ENCODE results near the gene CKB.

The CKB gene

DNA sequence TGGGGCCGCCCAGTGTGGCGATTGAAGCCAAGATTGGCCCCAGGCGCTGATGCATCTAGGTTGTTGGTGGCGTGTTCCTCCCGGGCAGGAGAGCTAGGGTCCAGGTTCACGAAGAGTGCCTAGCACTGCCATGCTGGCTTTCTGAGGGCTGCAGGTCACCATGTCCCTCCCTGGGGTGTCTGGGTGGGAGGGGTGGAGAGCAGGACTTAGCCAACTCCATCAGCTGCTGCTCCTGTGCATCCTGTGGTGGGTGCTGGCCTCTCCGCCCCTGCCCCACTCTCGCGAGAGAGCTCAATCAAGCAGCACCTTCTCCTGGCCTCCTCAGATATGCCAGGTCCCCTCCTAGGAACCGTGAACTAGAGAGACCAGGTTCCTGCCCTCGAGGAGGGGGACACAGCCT, 8.2 kb upstream of the CKB start:
- TF ChIP-seq TAF1 (IDR thresholded peaks at IDR 0.05; ENCODE audit: borderline replicate concordance, insufficient read depth, low read length) (no peak), FOXP2 (optimal IDR thresholded peaks at IDR 0.05; ENCODE audit: borderline replicate concordance, extremely low read depth, extremely low read length, insufficient read depth) (no peak), SIN3A (IDR thresholded peaks at IDR 0.05; ENCODE audit: borderline replicate concordance, insufficient read depth, low read length) (no peak), POLR2AphosphoS5 (IDR thresholded peaks at IDR 0.05; ENCODE audit: low read depth, low read length) (no peak)
- TF ChIP-seq, protein P1, sequence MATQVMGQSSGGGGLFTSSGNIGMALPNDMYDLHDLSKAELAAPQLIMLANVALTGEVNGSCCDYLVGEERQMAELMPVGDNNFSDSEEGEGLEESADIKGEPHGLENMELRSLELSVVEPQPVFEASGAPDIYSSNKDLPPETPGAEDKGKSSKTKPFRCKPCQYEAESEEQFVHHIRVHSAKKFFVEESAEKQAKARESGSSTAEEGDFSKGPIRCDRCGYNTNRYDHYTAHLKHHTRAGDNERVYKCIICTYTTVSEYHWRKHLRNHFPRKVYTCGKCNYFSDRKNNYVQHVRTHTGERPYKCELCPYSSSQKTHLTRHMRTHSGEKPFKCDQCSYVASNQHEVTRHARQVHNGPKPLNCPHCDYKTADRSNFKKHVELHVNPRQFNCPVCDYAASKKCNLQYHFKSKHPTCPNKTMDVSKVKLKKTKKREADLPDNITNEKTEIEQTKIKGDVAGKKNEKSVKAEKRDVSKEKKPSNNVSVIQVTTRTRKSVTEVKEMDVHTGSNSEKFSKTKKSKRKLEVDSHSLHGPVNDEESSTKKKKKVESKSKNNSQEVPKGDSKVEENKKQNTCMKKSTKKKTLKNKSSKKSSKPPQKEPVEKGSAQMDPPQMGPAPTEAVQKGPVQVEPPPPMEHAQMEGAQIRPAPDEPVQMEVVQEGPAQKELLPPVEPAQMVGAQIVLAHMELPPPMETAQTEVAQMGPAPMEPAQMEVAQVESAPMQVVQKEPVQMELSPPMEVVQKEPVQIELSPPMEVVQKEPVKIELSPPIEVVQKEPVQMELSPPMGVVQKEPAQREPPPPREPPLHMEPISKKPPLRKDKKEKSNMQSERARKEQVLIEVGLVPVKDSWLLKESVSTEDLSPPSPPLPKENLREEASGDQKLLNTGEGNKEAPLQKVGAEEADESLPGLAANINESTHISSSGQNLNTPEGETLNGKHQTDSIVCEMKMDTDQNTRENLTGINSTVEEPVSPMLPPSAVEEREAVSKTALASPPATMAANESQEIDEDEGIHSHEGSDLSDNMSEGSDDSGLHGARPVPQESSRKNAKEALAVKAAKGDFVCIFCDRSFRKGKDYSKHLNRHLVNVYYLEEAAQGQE (IDR thresholded peaks at IDR 0.05; ENCODE audit: insufficient read depth in 1 of 2, low read depth in 2 of 2, low read length in 2 of 2) = no peak

DNA sequence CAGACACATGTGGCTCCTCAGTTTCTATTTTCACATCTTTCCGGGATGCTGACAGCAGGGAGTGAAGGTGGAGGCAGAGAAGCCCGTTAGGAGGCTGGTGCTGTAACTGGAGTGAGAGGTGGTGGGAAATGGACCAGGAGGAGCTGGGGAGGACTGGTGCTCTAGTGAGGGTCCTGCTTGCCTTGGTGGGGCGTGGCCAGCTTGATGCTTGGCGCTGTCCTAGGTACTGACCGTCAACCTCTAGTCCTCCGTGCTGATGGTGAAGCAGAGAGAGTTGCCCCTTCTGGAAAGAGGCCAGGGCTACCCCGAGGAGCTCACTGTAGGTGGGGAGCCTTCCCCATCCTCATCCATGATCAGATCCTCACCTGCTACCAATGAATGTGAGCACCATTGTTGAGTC, 7.8 kb upstream of the CKB start:
- TF ChIP-seq, protein P1 (IDR thresholded peaks at IDR 0.05; ENCODE audit: insufficient read depth in 1 of 2, low read depth in 2 of 2, low read length in 2 of 2) = peak; percentile 93 to 94
- TF ChIP-seq FOXP2 (optimal IDR thresholded peaks at IDR 0.05; ENCODE audit: borderline replicate concordance, extremely low read depth, extremely low read length, insufficient read depth) (no peak), POLR2AphosphoS5 (IDR thresholded peaks at IDR 0.05; ENCODE audit: low read depth, low read length) (no peak), SIN3A (IDR thresholded peaks at IDR 0.05; ENCODE audit: borderline replicate concordance, insufficient read depth, low read length) (peak; percentile 33; the same call in 1 of the 2 replicates), TAF1 (IDR thresholded peaks at IDR 0.05; ENCODE audit: borderline replicate concordance, insufficient read depth, low read length) (no peak)

DNA sequence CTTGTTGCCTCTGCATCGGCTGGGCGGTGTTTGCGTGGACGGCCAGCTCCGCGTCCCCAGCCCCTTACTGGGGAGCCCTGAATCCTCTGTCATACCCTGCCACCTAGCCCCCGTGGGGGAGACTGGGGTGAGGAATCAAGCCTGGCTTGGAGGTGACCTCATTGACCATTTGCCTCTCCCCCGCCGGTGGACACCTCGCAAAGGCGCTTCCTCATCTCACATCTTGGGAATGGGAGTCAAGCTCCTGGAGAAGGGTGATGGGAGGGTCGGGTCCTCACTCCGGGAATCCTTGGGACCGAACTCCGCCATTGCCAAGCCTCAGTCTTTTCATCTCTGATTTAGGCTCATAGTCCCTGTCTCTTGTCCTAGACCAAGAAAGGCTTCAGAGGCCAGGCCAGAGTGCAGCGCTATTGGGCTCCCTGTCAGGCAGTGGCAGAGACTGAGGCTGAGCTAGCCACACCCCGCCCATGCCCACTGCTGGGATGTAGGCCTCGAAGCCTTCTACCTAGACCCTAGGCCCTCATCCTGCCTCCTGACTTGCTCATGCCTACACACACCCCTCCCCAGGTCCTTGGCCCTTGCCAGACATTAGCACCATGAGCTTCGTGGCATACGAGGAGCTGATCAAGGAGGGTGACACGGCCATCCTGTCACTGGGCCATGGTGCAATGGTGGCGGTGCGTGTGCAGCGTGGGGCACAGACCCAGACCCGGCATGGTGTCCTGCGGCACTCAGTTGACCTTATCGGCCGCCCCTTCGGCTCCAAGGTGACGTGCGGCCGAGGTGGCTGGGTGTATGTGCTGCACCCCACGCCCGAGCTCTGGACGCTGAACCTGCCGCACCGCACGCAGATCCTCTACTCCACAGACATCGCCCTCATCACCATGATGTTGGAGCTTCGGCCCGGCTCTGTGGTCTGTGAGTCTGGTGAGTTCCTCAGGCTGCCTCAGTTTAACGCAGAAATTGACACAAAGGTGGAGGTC, 7.0 kb upstream of the CKB start:
- TF ChIP-seq, protein P1 (IDR thresholded peaks at IDR 0.05; ENCODE audit: insufficient read depth in 1 of 2, low read depth in 2 of 2, low read length in 2 of 2) = no peak
- TF ChIP-seq FOXP2 (optimal IDR thresholded peaks at IDR 0.05; ENCODE audit: borderline replicate concordance, extremely low read depth, extremely low read length, insufficient read depth) = no peak
- no peak for TF ChIP-seq TAF1 (IDR thresholded peaks at IDR 0.05; ENCODE audit: borderline replicate concordance, insufficient read depth, low read length)
- TF ChIP-seq POLR2AphosphoS5 (IDR thresholded peaks at IDR 0.05; ENCODE audit: low read depth, low read length) = no peak
- no peak for TF ChIP-seq SIN3A (IDR thresholded peaks at IDR 0.05; ENCODE audit: borderline replicate concordance, insufficient read depth, low read length)

DNA sequence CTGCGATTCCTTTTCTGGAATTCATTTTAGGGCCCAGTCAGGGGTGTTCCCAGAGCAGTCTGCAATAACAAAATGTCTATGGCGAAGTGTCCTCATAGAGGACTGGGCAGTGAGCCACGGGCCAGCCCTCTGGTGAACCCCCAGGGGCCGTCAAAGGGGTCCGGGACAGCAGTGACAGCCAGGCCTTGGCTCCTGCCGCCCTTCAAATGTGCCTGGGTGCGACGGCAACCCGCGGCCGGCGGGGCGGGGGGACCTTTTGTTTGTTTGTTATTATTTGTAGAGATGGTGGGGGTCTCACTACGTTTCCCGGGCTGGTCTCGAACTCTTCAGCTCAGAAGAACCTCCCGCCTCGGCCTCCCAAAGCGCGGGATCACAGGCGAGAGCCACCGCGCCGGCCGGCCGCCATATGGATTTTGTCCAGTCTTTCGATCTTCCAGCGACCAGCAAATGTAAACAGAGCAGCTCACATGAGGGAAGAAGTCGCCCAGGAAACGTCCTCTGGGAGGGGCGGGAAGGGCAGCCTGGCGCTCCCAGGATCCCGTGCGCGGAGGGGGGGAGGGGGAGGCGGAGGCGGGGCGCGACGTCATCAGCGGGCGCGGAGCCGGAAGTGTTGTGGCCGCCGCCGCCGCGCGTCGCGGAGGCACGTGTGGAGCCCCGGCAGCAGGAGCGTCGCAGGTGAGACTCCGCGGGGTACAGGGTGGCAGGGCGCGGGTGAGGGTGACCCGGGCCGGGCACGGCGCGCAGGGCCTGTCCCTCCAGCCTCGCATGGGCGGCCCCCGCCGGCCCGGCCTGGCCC, 6.2 kb upstream of the CKB start, which contains the start of gene TRMT61A:
Gene TRMT61A (plus strand): TSS at position 610 of the 796 bp plus-strand sequence. CDS start 783 bp downstream, outside the sequence.
- TF ChIP-seq TAF1 (IDR thresholded peaks at IDR 0.05; ENCODE audit: borderline replicate concordance, insufficient read depth, low read length) = no peak
- no peak for TF ChIP-seq FOXP2 (optimal IDR thresholded peaks at IDR 0.05; ENCODE audit: borderline replicate concordance, extremely low read depth, extremely low read length, insufficient read depth)
- TF ChIP-seq, protein P1 (IDR thresholded peaks at IDR 0.05; ENCODE audit: insufficient read depth in 1 of 2, low read depth in 2 of 2, low read length in 2 of 2) = 0 out of 4 replicates have a peak, but pooled peaks of 1 of the 2 experiments have one; percentile 18
- peak; percentile 31; the same call in 1 of the 2 replicates for TF ChIP-seq SIN3A (IDR thresholded peaks at IDR 0.05; ENCODE audit: borderline replicate concordance, insufficient read depth, low read length)
- TF ChIP-seq POLR2AphosphoS5 (IDR thresholded peaks at IDR 0.05; ENCODE audit: low read depth, low read length) = no peak; the same call in 1 of the 2 replicates
